IPS-15b (cell line): ENCODE measurements around the gene RPS27L.

Experiments
- H3K27me3 ChIP-seq: one replicate; pipeline ENCODE4 v1.6.1; 2013; ENCODE audit warnings: low read length; ENCODE audit not compliant: control insufficient read depth, insufficient read depth
- H3K36me3 ChIP-seq: one replicate; pipeline ENCODE4 v1.6.1; 2013; ENCODE audit warnings: low read length; ENCODE audit not compliant: control insufficient read depth, insufficient read depth
- H3K4me1 ChIP-seq: one replicate; pipeline ENCODE4 v1.6.1; 2013; ENCODE audit warnings: mild to moderate bottlenecking, low read length; ENCODE audit not compliant: control insufficient read depth, insufficient read depth
- H3K4me3 ChIP-seq: one replicate; pipeline ENCODE4 v1.5.1; 2013; ENCODE audit warnings: low read depth, low read length
- H3K9ac ChIP-seq: one replicate; pipeline ENCODE4 v1.6.1; 2013; ENCODE audit warnings: low read depth, mild to moderate bottlenecking, low read length
- H3K9me3 ChIP-seq: one replicate; pipeline ENCODE4 v1.6.1; 2013; ENCODE audit warnings: mild to moderate bottlenecking, low read length; ENCODE audit not compliant: control insufficient read depth, insufficient read depth

The RPS27L gene

DNA sequence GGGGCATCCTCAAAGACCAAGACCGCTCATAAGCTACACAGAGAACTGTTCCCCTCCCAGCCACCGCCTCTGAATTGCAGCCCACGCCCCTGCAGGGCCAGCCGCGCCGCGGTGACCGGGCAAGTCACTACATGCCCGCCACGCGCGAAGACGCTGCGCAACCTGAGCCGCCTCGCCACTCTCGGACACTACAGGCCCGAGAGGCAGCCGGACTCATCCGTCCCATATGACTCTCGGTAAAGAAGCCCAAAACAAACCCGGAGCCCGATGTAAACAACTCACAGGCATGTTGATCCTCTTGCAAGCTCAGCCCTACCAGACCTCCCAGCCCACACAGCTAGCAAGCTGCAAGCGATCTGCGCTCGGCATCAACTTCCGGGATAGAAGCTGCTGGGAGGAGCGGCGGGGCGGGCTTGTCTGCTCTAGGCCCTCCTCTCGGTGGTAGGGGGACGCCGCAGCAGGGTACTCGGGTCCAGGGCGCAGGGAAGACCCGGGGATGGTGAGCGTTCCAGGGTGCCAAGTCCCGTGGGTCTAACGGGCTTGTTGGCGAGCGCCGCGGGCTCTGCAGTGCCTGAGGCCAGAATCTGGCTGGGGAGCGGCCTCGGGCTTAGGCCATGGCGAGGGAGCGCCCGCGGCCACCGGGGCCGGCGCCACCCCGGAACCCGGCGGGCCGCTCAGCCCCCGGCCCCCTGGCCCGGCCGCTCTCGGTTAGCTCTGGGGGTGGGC lies at the start of gene RPS27L:
TSS of gene RPS27L (minus strand) at position 360 of the 726 bp plus-strand sequence. CDS start at position 288, 72 bp downstream.
- no peaks in the 10 kb centered on the region for H3K9me3 ChIP-seq
- no peaks in the 10 kb centered on the region for H3K27me3 ChIP-seq
- peak within 1 kb of the TSS; percentile 92 for H3K4me3 ChIP-seq

GRCh38 chr15:63206079-63206478 lies 48.8 kb upstream of the RPS27L start:
- Histone ChIP-seq H3K9ac (no peak overlapping the region), H3K9me3 (no peaks in the 10 kb centered on the region), H3K4me1 (peaks cover 10% of the 10 kb centered on the region), H3K36me3 (no peaks in the 10 kb centered on the region), H3K4me3 (no peak overlapping the region), H3K27me3 (no peaks in the 10 kb centered on the region)

More for the DNA sequence above, at the start of gene RPS27L:
- H3K4me1 ChIP-seq = peaks cover 3% of the 10 kb centered on the region
- peaks cover 9% of the 10 kb centered on the region for H3K36me3 ChIP-seq
- peak within 1 kb of the TSS; percentile 86 for H3K9ac ChIP-seq

- no peaks in the 10 kb centered on the region for H3K36me3 ChIP-seq
Observed at GRCh38 chr15:63203451-63204090, 46.3 kb upstream of the RPS27L start.

DNA sequence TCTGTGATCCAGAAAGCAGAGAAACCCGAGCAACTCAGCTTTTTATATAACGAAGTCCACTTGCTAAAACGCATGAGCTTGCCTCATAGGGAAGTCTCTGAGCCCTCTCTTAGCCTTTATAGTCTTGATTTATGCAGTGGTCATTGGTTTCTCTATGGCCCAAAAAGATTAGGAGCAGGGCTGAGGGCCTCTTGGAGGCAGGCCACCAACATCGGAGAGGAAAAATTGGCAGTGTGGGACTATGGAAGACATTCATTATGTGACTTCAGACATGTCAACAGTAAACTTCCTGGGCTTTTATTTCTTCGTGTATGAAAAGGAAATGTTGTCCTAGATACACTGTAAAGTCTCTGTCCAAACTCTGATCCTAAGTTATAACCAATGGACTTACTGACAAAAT lies 45.6 kb upstream of the RPS27L start:
- no peaks in the 10 kb centered on the region for H3K9me3 ChIP-seq

More at GRCh38 chr15:63203451-63204090, 46.3 kb upstream of the RPS27L start:
- peaks cover under 1% of the 10 kb centered on the region for H3K4me1 ChIP-seq
- no peak overlapping the region for H3K4me3 ChIP-seq
- no peaks in the 10 kb centered on the region for H3K27me3 ChIP-seq
- H3K9me3 ChIP-seq = no peaks in the 10 kb centered on the region
- H3K9ac ChIP-seq = no peak overlapping the region

DNA sequence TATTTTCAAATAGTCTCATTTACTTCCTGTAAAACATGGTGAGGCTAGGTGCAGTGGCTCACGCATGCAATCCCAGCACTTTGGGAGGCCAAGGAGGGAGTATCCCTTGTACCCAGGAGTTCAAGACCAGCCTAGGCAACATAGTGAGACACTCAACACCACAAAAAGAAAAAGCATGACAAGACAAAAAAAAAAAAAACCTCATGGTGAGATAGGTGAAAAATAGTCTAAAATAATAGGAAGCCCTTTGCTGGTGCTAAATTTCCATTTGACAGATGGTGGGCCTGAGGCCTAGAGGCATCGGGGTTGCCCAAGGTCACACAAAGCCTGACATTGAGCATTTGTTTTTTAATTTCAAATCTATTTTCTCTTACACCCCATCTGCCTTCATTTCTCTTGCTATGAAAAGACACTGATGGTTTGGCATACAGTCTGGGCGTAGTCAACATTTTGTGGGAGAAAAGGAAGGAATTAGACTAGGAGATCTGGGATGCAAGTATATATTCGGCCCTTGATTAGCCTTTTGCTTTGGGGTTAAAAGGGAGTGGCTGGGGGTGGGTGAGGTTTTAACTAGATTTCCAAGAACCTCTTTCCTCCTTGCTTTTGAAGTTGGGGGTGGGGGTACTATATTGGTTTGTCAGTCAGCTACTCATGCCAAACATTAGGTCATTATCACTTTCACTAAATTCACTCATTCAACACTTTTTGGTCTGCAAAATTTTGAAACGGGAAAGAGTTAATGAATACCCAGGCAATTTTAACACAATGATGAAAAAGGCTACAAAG lies 43.4 kb upstream of the RPS27L start:
- no peaks in the 10 kb centered on the region for H3K9me3 ChIP-seq
- H3K27me3 ChIP-seq = no peaks in the 10 kb centered on the region
- H3K4me3 ChIP-seq = no peak overlapping the region
- H3K9ac ChIP-seq = no peak overlapping the region
- peaks cover 19% of the 10 kb centered on the region for H3K4me1 ChIP-seq
- H3K36me3 ChIP-seq = no peaks in the 10 kb centered on the region

More for the DNA sequence above, 45.6 kb upstream of the RPS27L start:
- Histone ChIP-seq H3K4me1 (peaks cover 8% of the 10 kb centered on the region), H3K4me3 (no peak overlapping the region), H3K36me3 (no peaks in the 10 kb centered on the region), H3K27me3 (no peaks in the 10 kb centered on the region), H3K9ac (no peak overlapping the region)

GRCh38 chr15:63198371-63199250 lies 41.3 kb upstream of the RPS27L start:
- no peaks in the 10 kb centered on the region for H3K9me3 ChIP-seq
- H3K9ac ChIP-seq = no peak overlapping the region
- no peaks in the 10 kb centered on the region for H3K36me3 ChIP-seq
- no peaks in the 10 kb centered on the region for H3K27me3 ChIP-seq
- H3K4me3 ChIP-seq = no peak overlapping the region
- H3K4me1 ChIP-seq = peaks cover 19% of the 10 kb centered on the region

DNA sequence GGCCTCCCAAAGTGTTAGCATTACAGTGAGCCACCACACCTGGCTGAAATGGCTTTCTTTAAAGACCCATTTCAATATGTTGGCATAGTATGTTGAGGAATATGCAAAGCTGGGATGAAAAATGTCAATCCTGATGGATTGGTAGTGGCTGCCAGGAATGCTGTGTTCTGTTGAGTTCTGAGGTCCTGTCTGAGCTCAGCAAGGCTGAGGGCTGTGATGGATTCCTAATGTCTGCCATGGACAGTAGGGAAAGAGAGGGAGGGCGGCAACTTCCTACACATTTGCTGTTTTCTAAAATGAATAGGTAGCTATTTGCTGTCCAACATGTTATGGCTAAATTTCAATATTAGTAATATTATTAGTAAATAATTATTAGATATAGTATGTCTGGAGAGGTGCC lies 40.3 kb upstream of the RPS27L start:
- Histone ChIP-seq H3K4me1 (peaks cover 19% of the 10 kb centered on the region), H3K4me3 (no peak overlapping the region), H3K36me3 (no peaks in the 10 kb centered on the region), H3K9me3 (no peaks in the 10 kb centered on the region), H3K9ac (no peak overlapping the region), H3K27me3 (no peaks in the 10 kb centered on the region)

DNA sequence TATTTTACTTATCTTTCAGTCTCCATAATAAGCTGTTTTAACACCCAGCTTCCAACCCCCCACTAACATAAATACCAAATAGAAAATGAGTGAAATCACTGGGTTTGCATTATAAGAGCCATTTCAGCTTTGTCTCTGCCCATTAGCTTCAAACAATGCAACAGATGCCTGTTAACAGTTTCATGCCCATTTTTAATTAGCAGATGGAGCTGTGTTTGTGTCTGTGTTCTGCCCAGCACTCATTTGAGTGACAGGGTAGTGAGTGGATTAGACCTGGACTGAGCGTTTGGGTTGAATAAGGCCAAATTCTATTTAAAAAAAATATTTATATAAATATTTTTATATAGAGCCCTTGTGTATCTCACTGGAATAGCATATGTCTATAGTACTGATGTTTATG lies 39.6 kb upstream of the RPS27L start:
- Histone ChIP-seq H3K4me3 (no peak overlapping the region), H3K9me3 (no peaks in the 10 kb centered on the region), H3K27me3 (no peaks in the 10 kb centered on the region), H3K4me1 (peaks cover 19% of the 10 kb centered on the region), H3K9ac (no peak overlapping the region), H3K36me3 (no peaks in the 10 kb centered on the region)

- Histone ChIP-seq H3K9ac (no peak overlapping the region), H3K27me3 (no peaks in the 10 kb centered on the region), H3K36me3 (no peaks in the 10 kb centered on the region), H3K4me1 (peaks cover 19% of the 10 kb centered on the region), H3K4me3 (no peak overlapping the region), H3K9me3 (no peaks in the 10 kb centered on the region)
Observed at GRCh38 chr15:63195569-63196015, 38.3 kb upstream of the RPS27L start.

GRCh38 chr15:63194880-63195568 lies 37.7 kb upstream of the RPS27L start:
- H3K4me1 ChIP-seq = peaks cover 19% of the 10 kb centered on the region
- no peaks in the 10 kb centered on the region for H3K9me3 ChIP-seq
- H3K9ac ChIP-seq = no peak overlapping the region

More at GRCh38 chr15:63194880-63195568, 37.7 kb upstream of the RPS27L start:
- Histone ChIP-seq H3K27me3 (no peaks in the 10 kb centered on the region), H3K36me3 (no peaks in the 10 kb centered on the region), H3K4me3 (no peak overlapping the region)
